Neural crest cell (in vitro differentiated cells): ENCODE results near the gene TRIM2. TPM values are rescaled to one million over a fixed set of nuclear protein-coding genes. Genes with fewer than 3 reads are reported as not detected.

Experiments
- DNase-seq: peaks from one replicate; pipeline ENCODE4 v3.0.0; 2021; ENCODE audit warnings: low read depth, mixed read lengths, low spot score
- H3K27ac Mint-ChIP-seq: one replicate; pipeline ENCODE4 v1.8.0; 2021; ENCODE audit warnings: mild to moderate bottlenecking, mixed read lengths; ENCODE audit not compliant: unreplicated experiment
- H3K27me3 Mint-ChIP-seq: 2 replicates; pipeline ENCODE4 v1.8.0; 2021; ENCODE audit warnings: low read depth, mild to moderate bottlenecking, mixed read lengths
- H3K36me3 Mint-ChIP-seq: 2 replicates; pipeline ENCODE4 v1.8.0; 2021; ENCODE audit warnings: low read depth, mild to moderate bottlenecking, mixed read lengths
- H3K4me1 Mint-ChIP-seq: 2 replicates; pipeline ENCODE4 v1.8.0; 2021; ENCODE audit warnings: mixed read lengths
- H3K4me3 Mint-ChIP-seq: one replicate; pipeline ENCODE4 v1.8.0; 2021; ENCODE audit warnings: mild to moderate bottlenecking, mixed read lengths
- H3K9me3 Mint-ChIP-seq: 2 replicates; pipeline ENCODE4 v1.8.0; 2021; ENCODE audit warnings: mixed read lengths
- CTCF ChIP-seq: fragments of 200-600 bp; sonication (generic); conservative IDR thresholded peaks from 2 replicates; pipeline ENCODE4 v1.5.0; 2021; ENCODE audit warnings: antibody characterized with exemption, mild to moderate bottlenecking
- total RNA-seq: library from RNA; stranded (reverse); gene quantifications from 2 replicates; pipeline ENCODE4 v1.2.1, GENCODE V29; 2021

TRIM2 gene
- total RNA-seq, 1 donor from 2014 or later: 105 TPM

GRCh38 chr4:153261461-153261860 lies 57.2 kb downstream of the TRIM2 start:
- Mint-ChIP-seq H3K4me1 (peaks cover 42% of the 10 kb centered on the region), H3K27ac (no peak overlapping the region), H3K4me3 (peak overlapping the region; percentile 26)

GRCh38 chr4:153261914-153262313 lies 57.7 kb downstream of the TRIM2 start:
- no peak overlapping the region for H3K4me3 Mint-ChIP-seq

More at GRCh38 chr4:153261461-153261860, 57.2 kb downstream of the TRIM2 start:
- Mint-ChIP-seq H3K36me3 (peaks cover 14% of the 10 kb centered on the region), H3K9me3 (no peaks in the 10 kb centered on the region), H3K27me3 (no peaks in the 10 kb centered on the region)
- TF ChIP-seq CTCF: no peak
- DNase-seq: no peak

GRCh38 chr4:153265306-153266047 lies 61.2 kb downstream of the TRIM2 start:
- DNase-seq: no peak
- Mint-ChIP-seq H3K4me1 (peaks cover 51% of the 10 kb centered on the region), H3K9me3 (no peaks in the 10 kb centered on the region), H3K36me3 (peaks cover 19% of the 10 kb centered on the region), H3K4me3 (no peak overlapping the region), H3K27me3 (no peaks in the 10 kb centered on the region), H3K27ac (no peak overlapping the region)
- TF ChIP-seq CTCF: no peak

More at GRCh38 chr4:153261914-153262313, 57.7 kb downstream of the TRIM2 start:
- Mint-ChIP-seq H3K4me1 (peaks cover 42% of the 10 kb centered on the region), H3K9me3 (no peaks in the 10 kb centered on the region), H3K27ac (no peak overlapping the region), H3K27me3 (no peaks in the 10 kb centered on the region), H3K36me3 (peaks cover 14% of the 10 kb centered on the region)
- DNase-seq: no peak
- no peak for TF ChIP-seq CTCF

GRCh38 chr4:153266988-153267387 lies 62.7 kb downstream of the TRIM2 start:
- Mint-ChIP-seq H3K4me1 (peaks cover 45% of the 10 kb centered on the region), H3K9me3 (no peaks in the 10 kb centered on the region), H3K27me3 (no peaks in the 10 kb centered on the region), H3K4me3 (no peak overlapping the region), H3K27ac (no peak overlapping the region), H3K36me3 (peaks cover 16% of the 10 kb centered on the region)
- no peak for DNase-seq
- no peak for TF ChIP-seq CTCF

- no peak for DNase-seq
- Mint-ChIP-seq H3K4me3 (no peak overlapping the region), H3K36me3 (peaks cover 11% of the 10 kb centered on the region), H3K27me3 (no peaks in the 10 kb centered on the region), H3K9me3 (no peaks in the 10 kb centered on the region), H3K4me1 (peaks cover 45% of the 10 kb centered on the region), H3K27ac (no peak overlapping the region)
- TF ChIP-seq CTCF: no peak
Measured at GRCh38 chr4:153267890-153268289, 63.6 kb downstream of the TRIM2 start.
